Suprapubic skin (tissue), 4 donors: ENCODE results near the gene CDC25B. TPM values are rescaled to one million over a fixed set of nuclear protein-coding genes. Genes with fewer than 3 reads are reported as not detected.

Source experiments
- DNase-seq, 2 donors: peaks; one replicate each; pipeline ENCODE4 v3.0.0-alpha.2; 2019; ENCODE audit warnings: low spot score in 2 of 2
- H3K27ac ChIP-seq: fragments of 200-600 bp; sonication (generic); one replicate; pipeline ENCODE4 v1.5.1; 2019
- H3K27me3 ChIP-seq: fragments of 200-600 bp; sonication (generic); one replicate; pipeline ENCODE4 v1.5.1; 2019
- H3K36me3 ChIP-seq: fragments of 200-600 bp; sonication (generic); one replicate; pipeline ENCODE4 v1.5.1; 2019
- H3K4me1 ChIP-seq: fragments of 200-600 bp; sonication (generic); one replicate; pipeline ENCODE4 v1.5.1; 2019
- H3K4me3 ChIP-seq: fragments of 200-600 bp; sonication (generic); one replicate; pipeline ENCODE4 v1.5.1; 2019; ENCODE audit warnings: mild to moderate bottlenecking
- H3K9me3 ChIP-seq: fragments of 200-600 bp; sonication (generic); one replicate; pipeline ENCODE4 v1.5.1; 2019
- CTCF ChIP-seq, 2 donors: fragments of 200-600 bp in 1 of 2; fragments of 450-650 bp in 1 of 2; sonication (generic) in 1 of 2; IDR thresholded peaks; one replicate each; pipeline ENCODE4 v1.5.1; 2016 to 2019; ENCODE audit warnings: antibody characterized with exemption in 2 of 2, mild to moderate bottlenecking in 1 of 2, moderate library complexity in 1 of 2
- EP300 ChIP-seq: sonication (generic); formaldehyde crosslinking; IDR thresholded peaks from one replicate; pipeline ENCODE4 v1.6.1; 2017; ENCODE audit warnings: antibody characterized with exemption
- POLR2A ChIP-seq, 2 donors: fragments of 450-650 bp; IDR thresholded peaks; one replicate each; pipeline ENCODE4 v1.6.1; 2017; ENCODE audit warnings: antibody characterized with exemption in 2 of 2, mild to moderate bottlenecking in 2 of 2, moderate library complexity in 2 of 2
- POLR2AphosphoS5 ChIP-seq, 3 donors: sonication (generic); formaldehyde crosslinking; IDR thresholded peaks; one replicate each; pipeline ENCODE4 v1.6.1; 2017; ENCODE audit warnings: antibody characterized with exemption in 3 of 3
- WGBS: methylation state at CpG from one replicate; pipeline ENCODE4 v1.1.5; 2018; 5-methylcytosine and 5-hydroxymethylcytosine counted together
- total RNA-seq, 4 donors: library from RNA; depleted of rRNA; stranded (reverse); fragments of >200 nt; gene quantifications; one replicate each; pipeline ENCODE4 v1.1.0, GENCODE V29; 2016

The CDC25B gene
- total RNA-seq, 4 donors from 2014 or later, result 12.7 to 34.4 (median 23.3) TPM

- 38% methylated on average over 6 of the region's 79 CpGs for WGBS
- no peak for TF ChIP-seq POLR2A (IDR thresholded peaks at IDR 0.05)
- TF ChIP-seq POLR2AphosphoS5 (IDR thresholded peaks at IDR 0.05), result no peak
- TF ChIP-seq CTCF (IDR thresholded peaks at IDR 0.05), result no peak
- TF ChIP-seq EP300, result no peak
- H3K4me3 ChIP-seq, result peak overlapping the region; percentile 66
- H3K27me3 ChIP-seq, result no peaks in the 10 kb centered on the region
- DNase-seq, result peak in 1 of 2 donors; percentile 72
- H3K4me1 ChIP-seq, result peaks cover 72% of the 10 kb centered on the region
- H3K9me3 ChIP-seq, result no peaks in the 10 kb centered on the region
- H3K36me3 ChIP-seq, result peaks cover 3% of the 10 kb centered on the region
- peak overlapping the region; percentile 86 for H3K27ac ChIP-seq
Observed at GRCh38 chr20:3785240-3786125, 10.6 kb upstream of the CDC25B start.

- Histone ChIP-seq H3K27me3 (no peaks in the 10 kb centered on the region), H3K27ac (peak overlapping the region; percentile 86), H3K4me1 (peaks cover 67% of the 10 kb centered on the region), H3K4me3 (peak overlapping the region; percentile 66), H3K9me3 (no peaks in the 10 kb centered on the region), H3K36me3 (peaks cover 3% of the 10 kb centered on the region)
- DNase-seq, result peak; percentile 79 to 83
- TF ChIP-seq CTCF (IDR thresholded peaks at IDR 0.05) (no peak), POLR2AphosphoS5 (IDR thresholded peaks at IDR 0.05) (peak in 1 of 3 donors; percentile 43), POLR2A (IDR thresholded peaks at IDR 0.05) (no peak)
- no CpG with 5 or more reads among the region's 35 CpGs for whole genome bisulfite sequencing
Observed at GRCh38 chr20:3786126-3786484, 10.0 kb upstream of the CDC25B start.

- peaks cover 60% of the 10 kb centered on the region for H3K4me1 ChIP-seq
- H3K36me3 ChIP-seq, result peaks cover 3% of the 10 kb centered on the region
- no peaks in the 10 kb centered on the region for H3K9me3 ChIP-seq
- WGBS, result 2% methylated on average over 29 of the region's 70 CpGs
- H3K27ac ChIP-seq, result peak within 1 kb of the TSS; percentile 86
- H3K4me3 ChIP-seq, result peak within 1 kb of the TSS; percentile 66
- TF ChIP-seq CTCF (IDR thresholded peaks at IDR 0.05), result peak; percentile 67 to 93
- TF ChIP-seq POLR2A (IDR thresholded peaks at IDR 0.05), result no peak
- peak in 1 of 3 donors; percentile 43 for TF ChIP-seq POLR2AphosphoS5 (IDR thresholded peaks at IDR 0.05)
- no peak for TF ChIP-seq EP300
- peak; percentile 91 to 94 for DNase-seq
- no peaks in the 10 kb centered on the region for H3K27me3 ChIP-seq
Observed at GRCh38 chr20:3786665-3787323, 9.3 kb upstream of the CDC25B start, which contains the start of gene CENPB. Gene CENPB (minus strand): TSS chr20:3786740. CDS start chr20:3786483, 257 bp downstream.

GRCh38 chr20:3787324-3788014 lies 8.6 kb upstream of the CDC25B start:
- TF ChIP-seq EP300, result no peak
- TF ChIP-seq POLR2A (IDR thresholded peaks at IDR 0.05), result no peak
- TF ChIP-seq CTCF (IDR thresholded peaks at IDR 0.05), result no peak
- TF ChIP-seq POLR2AphosphoS5 (IDR thresholded peaks at IDR 0.05), result no peak
- 71% methylated on average over 5 of the region's 5 CpGs for WGBS
- peaks cover 53% of the 10 kb centered on the region for H3K4me1 ChIP-seq
- no peak for DNase-seq
- H3K4me3 ChIP-seq, result peak overlapping the region; percentile 66
- H3K27ac ChIP-seq, result no peak overlapping the region
- H3K36me3 ChIP-seq, result peaks cover 3% of the 10 kb centered on the region
- no peaks in the 10 kb centered on the region for H3K9me3 ChIP-seq
- H3K27me3 ChIP-seq, result no peaks in the 10 kb centered on the region
